ENCODE measurements around the gene IRGQ.
"Not testable (repeated sequence)": the region's sequence is repeated elsewhere in the genome, so short reads cannot be mapped to it uniquely, and the experiment has no call there.

Gene IRGQ

DNA sequence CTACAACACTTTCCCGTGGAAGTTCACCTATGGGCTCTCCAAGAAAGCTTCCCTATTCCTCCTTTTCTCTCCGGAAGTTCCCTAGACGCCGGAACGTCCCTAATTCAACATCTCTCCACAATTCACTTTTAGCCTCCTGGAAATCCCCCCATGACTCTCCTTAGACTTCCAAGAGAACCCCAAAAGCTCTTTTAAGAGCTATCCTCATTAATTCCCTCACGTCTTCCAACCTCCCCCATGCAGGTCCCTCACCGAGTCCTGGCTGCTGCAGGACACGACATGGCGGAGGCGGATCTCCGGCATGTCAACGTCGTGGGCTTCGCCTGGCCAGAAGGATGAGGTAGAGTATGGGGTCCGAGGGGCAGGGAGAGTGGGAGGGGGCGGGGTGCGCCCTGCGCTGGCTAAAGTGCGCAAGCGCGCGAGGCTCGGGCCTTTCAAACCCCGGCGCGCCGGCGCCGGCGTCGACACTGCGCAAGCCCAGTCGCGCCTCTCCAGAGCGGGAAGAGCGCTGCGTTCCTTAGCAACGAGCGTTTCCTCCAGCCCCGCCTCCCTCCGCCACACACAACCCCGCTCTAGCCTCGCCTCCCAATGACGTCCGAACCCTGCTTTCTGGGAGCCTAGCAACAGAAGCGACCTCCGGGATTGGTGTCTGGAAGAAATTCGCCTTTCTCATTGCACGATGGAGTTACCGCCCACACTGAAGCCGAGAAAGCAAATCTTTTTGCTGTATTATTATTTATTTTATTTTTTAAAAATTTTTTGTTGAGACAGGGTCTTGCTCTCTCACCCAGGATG lies 20.6 kb downstream of the IRGQ start, which contains the start of the genes PINLYP and XRCC1:
PINLYP (plus strand) TSS at position 646 of the 795 bp plus-strand sequence. CDS start 1,391 bp downstream, outside the sequence.
XRCC1 (minus strand) TSS at position 372 of the 795 bp plus-strand sequence; CDS start at position 303, 69 bp downstream.
- peak; percentile 83 to 92 (median 90) for DNase-seq (ENCODE audit: low read depth in 2 of 3, low spot score in 2 of 3)

DNA sequence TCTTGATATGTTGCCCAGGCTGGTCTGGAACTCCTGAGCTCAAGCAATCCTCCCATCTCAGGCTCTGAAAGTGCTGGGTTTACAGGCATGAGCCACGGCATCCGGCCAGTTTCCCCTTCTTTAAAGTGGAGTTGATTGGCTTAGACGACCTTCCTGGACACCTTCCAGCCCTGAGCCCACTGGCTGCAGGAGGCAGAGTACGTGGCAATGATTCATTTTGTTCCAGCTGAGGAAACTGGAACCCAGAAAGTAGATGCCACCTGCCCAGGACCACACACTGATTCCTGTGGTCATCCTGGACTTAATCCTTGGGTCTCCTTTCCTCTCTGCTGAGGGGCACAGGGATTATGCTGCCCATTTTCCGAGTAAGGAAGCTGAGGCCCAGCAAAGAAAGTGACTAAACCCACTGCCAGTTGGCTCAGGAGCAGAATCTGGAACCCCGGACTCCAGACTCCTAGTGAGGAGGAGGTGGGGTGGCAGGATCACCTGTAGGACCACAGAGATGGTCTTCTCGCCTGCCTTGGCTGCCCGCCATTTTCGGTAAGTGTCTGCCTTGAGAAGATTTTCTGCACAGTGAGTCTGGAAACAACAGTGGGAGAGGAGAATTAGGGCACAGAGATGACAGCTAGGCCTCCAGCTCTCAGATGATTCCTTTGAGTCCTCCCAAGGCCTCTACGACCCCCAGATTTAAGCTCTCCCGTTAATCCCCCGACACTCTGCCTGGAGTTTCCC lies 21.3 kb downstream of the IRGQ start:
- no peak for DNase-seq (ENCODE audit: low read depth in 2 of 3, low spot score in 2 of 3)

DNA sequence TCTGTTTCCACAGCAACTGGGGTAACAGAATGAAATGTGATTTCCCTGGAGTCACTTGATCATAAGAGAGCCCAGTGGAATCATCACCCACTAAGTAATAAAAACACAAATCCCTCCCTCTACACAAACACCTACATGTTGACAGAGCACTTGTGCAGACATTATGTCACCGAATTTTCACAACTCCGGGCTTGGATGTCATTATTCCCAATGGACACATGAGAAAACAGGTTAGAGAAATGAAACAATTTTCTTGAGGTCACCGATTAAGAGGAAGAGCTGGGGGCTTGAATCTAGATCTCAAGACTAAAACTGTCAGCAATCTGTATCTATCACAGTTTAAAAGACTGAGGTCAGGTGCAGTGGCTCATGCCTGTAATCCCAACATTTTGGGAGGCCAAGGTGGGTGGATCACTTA lies 23.8 kb downstream of the IRGQ start:
- no peak for DNase-seq (ENCODE audit: low read depth in 2 of 3, low spot score in 2 of 3)

DNA sequence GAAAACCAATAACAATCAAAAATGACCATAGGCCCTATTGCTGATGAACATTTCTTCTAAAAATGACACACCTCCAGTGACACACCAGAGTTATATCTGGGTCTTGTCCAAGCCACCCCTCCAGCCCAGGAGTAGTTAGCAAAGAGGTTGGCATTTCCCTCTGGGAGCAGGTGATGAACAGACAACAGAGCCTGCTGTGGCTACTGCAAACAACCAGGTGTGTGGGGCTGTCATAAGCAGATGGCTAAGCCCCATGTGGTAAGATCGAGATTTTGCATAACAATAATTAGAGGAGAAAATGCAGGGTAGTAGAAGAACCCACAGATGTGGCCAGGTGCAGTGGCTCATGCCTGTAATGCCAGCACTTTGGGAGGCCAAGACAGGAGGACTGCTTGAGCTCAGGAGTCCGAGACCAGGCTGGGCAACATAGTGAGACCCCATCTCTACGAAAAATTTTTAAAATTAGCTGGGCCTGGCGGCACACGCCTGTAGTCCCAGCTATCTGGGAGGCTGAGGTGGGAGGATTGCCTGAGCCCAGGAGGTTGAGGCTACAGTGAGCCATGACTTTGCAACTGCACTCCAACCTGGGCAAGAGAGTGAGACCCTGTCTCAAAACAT lies 25.7 kb downstream of the IRGQ start:
- DNase-seq (ENCODE audit: low read depth in 2 of 3, low spot score in 2 of 3) = no peak

DNA sequence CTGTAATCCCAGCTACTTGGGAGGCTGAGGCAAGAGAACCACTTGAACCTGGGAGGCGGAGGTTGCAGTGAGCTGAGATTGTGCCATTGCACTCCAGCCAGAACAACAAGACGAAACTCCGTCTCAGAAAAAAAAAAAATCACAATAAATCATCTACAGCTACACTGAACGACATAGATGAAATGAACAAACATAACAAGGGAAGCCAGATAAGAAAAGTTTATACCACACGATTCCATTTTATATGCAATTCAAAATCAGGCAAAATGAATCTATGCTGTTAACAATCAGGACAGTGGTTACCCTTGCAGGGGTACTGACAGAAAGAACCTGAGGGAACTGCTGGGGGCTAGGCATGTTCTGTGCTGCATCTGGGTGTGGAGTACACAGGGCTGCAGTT lies 26.3 kb downstream of the IRGQ start:
- no peak for DNase-seq (ENCODE audit: low read depth in 2 of 3, low spot score in 2 of 3)

DNA sequence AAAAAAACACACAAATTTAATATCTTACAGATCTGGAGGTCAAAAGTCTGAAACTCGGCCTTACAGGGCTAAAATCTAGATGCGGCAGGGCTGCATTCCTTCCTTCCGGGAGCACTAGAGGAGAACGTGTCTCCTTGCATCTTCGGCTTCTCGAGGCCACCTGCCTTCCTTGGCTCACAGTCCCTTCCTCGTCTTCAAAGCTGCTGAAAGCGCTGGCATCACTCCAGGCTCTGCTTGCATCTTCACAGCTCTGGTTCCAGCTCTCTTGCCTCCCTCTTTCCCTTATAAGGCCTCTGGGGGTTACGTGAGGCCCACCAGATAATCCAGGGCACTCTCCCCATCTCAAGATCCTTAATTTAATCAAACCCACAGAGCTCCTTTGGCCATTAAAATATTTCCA lies 31.1 kb downstream of the IRGQ start:
- no peak for DNase-seq (ENCODE audit: low read depth in 2 of 3, low spot score in 2 of 3)

DNA sequence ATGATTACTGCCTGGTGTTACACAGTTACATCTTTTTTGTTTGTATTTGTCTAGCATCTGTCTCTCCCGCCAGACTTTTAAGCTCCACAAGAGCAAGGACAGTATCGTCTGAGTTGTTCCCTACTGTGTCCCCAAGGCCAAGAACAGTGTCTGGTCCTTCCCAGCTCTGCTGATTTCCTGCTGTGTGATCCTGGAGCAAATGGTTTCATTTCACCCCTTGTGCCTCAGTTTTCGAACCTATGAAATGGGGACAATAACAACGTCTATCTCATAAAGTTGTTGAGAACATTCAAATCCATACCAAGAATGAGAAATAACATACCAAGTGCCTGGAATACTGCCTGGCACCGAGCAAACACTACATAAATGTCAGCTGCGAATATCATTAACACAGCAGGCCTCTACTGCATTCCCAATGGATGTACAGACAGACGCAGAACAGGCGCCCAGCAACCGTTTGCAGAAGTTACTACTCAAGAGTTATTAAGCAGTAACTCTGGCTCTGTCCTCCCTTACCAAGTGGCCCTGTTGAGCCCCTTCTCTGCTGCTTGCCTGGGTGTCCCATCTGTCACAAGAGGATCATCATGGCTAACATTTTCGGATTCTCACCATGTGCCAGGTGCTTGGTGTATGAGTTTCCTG lies 32.0 kb downstream of the IRGQ start:
- DNase-seq (ENCODE audit: low read depth in 2 of 3, low spot score in 2 of 3) = no peak

DNA sequence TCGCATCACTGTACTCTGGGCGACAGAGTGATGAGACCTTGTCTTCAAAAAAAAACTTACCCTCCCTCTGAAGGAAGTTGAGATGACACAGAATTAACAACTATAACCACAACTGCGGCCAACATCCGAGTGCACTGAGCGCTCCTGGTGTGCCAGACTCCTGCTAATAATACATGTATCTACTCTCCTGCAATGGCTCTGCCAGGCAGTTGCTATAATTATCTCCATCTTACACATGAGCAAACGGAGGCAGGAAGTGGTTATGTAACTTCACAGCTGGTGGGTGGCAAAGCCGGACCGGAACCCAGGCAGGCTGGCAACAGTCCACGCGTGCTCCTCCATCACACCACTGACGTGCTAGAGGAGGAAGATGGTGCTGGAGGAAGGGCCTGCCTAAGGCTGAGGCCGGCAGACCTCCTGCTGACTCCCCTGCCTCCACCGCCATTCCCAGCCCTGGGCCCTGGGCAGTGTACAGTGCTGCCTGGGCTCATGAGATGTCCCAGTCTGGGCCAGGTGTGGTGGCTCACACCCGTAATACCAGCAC lies 33.2 kb downstream of the IRGQ start:
- DNase-seq (ENCODE audit: low read depth in 2 of 3, low spot score in 2 of 3) = peak in 2 of 3 experiments; percentile 38 to 54

DNA sequence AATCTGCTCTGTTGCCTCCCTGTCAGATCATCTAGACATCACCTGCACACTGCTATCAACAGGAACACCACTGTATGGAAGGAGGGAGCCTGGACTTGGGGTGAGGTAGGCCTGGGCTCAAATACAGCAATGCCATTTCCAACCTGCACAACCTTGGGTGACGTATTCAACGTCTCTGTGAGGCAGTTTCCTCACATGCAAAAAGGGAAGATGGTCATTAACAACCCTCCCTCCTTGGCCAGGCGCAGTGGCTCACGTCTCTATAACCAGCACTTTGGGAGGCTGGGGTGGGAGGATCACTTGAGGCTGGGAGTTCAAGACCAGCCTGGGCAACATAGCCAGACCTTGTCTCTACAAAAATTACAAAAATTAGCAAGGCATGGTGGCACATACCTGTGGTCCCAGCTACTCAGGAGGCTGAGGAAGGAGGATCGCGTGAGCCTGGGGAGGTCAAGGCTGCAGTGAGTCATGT lies 33.7 kb downstream of the IRGQ start:
- DNase-seq (ENCODE audit: low read depth in 2 of 3, low spot score in 2 of 3) = no peak

DNA sequence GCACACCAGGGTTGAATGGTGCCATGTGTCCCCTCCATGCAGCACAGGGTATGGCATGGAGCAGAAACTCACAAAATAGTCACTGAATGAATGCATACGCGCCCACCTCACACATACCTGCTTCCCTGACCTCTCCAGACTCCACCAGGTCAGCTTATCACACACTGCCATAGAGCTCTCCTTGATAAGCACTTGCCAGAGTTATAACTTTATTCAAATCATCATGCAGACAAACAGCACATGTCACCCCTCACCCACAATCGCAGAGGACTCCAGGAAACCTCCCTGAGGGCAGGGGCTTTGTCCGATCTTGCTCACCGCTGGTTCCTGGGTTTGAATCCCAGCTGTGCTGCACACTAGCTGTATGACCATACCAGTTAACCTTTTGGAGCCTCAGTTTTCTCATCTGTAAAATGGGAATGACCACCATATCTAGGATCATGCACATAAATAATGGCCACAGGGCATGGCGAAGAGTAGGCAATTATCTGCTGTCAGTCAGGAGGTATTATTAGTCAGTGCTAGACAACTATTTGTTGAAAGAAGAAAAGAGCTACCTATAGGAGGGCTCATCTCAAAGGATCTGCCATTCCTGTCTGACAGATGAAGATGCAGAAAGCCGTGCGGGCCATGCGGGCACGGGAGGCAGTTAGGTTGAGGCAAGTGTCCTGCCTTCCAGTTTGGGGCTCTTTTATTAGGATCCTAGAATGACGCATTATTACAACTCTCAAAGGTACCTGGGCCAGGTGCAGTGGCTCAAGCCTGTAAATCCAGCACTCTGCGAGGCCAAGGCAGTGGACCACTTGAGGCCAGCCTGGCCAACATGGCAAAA lies 34.6 kb downstream of the IRGQ start:
- DNase-seq (ENCODE audit: low read depth in 2 of 3, low spot score in 2 of 3) = no peak

DNA sequence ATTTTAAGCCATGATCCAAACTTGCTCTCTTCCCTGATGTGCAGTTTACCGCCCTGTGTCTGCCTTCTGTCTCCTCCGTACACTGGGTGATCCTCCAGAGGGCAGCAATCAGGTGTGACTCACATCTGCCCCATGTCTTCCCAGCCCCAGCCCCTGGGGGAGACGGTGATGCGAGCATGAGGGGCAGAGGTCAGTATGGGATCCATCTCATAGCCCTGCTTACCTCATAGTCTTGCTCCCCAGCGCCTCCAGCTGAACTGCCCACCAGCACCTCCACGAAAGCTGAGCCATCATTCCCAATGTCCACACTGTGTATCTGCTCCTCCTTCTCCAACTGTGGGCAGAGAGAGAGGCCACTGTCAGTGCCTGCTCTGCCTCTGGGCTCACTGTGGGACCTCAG lies 35.2 kb downstream of the IRGQ start:
- DNase-seq (ENCODE audit: low read depth in 2 of 3, low spot score in 2 of 3) = no peak

DNA sequence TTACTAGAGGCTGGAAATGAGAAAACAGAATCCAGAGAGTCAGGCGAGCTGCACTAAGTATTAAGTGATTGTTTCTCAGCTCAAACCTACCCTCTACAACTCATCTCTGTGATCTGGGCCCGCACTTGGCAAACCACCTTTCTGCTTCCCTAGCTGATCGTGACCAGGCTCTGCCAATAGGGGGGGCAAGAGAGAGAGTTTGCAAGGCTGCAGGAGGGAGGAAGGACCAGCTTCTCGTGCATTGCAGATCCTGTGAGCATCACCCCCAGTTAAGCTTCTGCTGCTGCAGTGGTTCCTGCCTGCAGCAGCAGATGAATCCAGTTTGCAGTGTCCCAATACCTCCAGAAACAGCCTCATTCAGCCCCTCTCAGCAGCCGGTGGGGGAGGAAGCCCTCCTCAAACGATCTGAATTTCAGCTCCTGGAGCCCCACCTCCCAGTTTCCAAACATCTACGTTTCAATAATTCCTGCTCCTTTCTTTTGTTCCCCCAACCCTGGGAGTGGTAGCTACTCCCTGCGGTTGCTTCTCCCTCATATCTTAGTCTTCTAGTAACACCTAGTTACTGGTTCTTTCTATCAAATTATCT lies 40.7 kb downstream of the IRGQ start:
- peak; percentile 40 to 65 (median 61) for DNase-seq (ENCODE audit: low read depth in 2 of 3, low spot score in 2 of 3)

DNA sequence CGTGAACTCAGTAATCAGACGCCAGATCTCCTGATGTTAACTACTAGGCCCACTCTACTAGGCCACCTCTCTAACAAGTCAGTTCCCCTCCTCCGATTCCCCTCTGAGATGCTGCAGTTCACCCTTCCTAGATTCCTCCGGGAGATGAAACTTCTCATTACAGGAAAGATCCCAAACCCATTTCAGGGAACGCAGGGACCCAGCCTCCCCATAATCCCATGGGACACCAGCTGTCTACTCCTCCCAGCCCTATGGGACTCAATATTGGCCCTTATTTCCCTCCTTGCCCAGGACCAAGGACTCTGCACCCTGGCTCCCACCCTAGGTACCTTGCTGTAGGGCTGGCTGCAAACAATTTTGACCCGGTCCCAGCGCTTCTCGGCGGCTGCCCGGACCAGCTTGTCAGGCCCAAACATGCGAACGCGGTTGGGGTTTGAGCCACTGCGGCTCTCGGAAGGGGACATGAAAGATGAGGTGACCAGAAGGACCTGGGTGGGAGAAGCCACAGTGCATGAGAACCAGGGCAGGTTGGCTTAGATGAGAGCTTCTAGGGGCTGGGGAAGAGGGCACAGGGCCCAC lies 41.5 kb downstream of the IRGQ start:
- no peak for DNase-seq (ENCODE audit: low read depth in 2 of 3, low spot score in 2 of 3)

DNA sequence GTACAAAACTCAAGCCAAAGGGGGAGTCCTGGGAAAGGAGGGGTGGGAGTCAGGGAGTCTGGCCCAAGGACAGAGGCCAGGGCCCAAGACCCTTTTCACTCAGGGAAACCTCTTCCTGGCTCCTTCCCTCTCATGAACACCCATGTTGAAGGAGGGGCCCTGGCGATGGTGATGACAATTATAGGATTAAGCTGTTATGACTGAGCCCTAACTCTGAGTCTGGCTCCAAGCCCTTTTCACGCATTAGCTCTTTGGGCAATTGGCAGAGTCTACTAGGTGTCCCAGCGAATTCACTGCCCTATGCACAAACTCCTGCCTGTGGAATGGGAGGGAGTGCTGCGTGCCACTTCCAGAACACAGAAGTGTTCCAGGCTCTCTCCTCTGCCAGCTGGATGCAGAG lies 42.3 kb downstream of the IRGQ start:
- no peak for DNase-seq (ENCODE audit: low read depth in 2 of 3, low spot score in 2 of 3)

DNA sequence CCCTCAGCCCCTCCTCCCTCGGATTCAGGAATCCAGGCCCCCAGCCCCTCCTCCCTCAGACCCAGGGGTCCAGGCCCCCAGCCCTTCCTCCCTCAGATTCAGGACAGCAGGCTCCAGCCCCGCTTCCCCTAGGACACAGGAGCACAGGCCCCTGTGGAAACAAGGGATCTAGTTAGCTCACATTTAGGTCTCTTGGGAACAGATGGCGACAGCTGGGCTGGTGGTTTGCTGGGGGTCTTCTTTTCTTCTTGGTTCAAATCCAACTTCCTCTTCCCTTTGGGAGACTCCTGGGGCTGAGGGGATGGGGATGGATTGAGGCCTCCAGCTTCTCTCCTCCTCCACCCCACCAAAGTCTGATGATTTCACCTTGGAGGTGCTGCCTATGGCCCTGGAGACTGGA lies 43.3 kb downstream of the IRGQ start:
- DNase-seq (ENCODE audit: low read depth in 2 of 3, low spot score in 2 of 3) = no peak

DNA sequence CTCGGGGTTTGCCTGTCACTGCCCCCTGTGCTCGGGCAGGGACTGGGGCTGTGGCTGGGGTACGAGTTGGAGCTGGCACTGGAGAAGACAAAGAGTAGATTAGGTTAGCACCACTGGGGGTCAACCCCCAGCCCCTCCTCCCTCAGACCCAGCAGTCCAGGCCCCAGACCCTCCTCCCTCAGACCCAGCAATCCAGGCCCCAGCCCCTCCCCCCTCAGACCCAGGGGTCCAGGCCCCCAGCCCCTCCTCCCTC lies 43.8 kb downstream of the IRGQ start:
- no peak for DNase-seq (ENCODE audit: low read depth in 2 of 3, low spot score in 2 of 3)

DNA sequence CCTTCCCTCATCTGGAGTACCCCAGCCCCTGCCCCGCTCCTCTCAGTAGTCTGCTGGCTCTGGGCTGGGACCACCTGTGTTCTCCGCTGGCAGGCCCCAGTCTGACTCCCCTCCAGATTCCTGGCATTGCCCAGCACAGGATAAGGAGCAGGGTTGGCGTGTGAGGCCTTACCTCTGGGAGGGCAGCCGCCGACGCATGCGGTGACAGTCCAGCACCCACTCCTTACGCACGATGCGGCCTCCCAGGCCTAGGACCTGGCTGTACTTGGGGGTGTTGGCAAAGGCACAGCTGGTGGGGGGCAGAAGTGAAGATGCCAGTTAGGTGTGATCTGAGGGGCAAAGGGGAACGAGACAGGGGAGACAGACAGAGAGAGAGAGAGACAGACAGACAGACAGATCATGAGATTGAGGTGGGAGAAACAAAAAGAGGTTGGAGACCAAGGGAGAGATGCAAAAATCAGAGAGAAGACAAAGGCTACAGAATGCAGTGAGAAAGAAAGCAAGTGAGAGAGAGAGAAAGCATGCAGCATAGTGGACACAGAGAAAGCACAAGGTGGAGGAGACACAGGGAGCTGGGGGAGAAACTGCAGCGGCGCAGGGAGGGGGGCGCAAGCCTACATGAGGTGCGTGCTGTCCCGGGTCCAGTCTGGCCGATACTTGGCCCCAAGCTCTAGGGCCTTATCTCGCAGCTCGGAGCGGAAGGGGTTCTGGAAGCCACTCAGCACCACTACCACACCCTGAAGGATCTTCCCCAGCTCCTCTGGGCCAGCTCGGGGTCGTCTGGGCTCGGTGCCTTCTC lies 44.3 kb downstream of the IRGQ start:
- no peak for DNase-seq (ENCODE audit: low read depth in 2 of 3, low spot score in 2 of 3)

DNA sequence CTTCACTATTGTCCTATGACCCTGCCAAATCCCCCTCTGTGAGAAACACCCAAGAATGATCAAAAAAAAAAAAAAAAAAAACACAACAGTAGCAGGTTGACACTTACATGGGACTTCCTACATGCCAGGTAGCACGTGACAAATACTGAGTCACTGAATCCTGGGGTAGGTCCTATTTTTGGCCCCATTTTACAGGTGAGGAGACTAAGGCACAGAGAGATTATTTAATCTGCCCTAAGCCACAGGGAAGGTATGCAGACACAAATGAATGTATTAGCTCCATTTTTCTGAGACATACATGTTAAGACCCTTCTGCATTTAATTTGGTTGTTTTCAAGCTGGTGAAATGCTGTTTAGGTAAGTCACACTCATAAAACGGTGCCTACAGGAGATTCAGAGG lies 47.2 kb downstream of the IRGQ start:
- DNase-seq (ENCODE audit: low read depth in 2 of 3, low spot score in 2 of 3) = no peak

DNA sequence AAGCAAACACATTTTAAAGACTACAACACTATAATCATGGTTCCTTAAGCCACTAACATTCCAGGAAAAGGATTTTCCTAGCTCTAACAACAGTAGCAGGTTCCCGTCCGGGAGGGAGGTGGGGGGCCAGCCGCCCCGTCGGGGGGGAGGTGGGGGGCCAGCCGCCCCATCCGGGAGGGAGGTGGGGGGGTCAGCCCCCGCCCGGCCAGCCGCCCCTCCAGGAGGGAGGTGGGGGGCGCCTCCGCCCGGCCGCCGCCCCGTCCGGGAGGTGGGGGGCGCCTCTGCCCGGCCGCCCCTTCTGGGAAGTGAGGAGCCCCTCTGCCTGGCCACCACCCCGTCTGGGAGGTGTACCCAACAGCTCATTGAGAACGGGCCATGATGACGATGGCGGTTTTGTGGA lies 48.0 kb downstream of the IRGQ start:
- DNase-seq (ENCODE audit: low read depth in 2 of 3, low spot score in 2 of 3) = not testable (repeated sequence)

All from activated CD8-positive, alpha-beta memory T cell treated with anti-CD3 and anti-CD28 coated beads for 48 hours (primary cell).